Measurements from ENCODE around the gene GAL3ST2.
"Not testable (repeated sequence)": the region's sequence is repeated elsewhere in the genome, so short reads cannot be mapped to it uniquely, and the experiment has no call there.

DNA sequence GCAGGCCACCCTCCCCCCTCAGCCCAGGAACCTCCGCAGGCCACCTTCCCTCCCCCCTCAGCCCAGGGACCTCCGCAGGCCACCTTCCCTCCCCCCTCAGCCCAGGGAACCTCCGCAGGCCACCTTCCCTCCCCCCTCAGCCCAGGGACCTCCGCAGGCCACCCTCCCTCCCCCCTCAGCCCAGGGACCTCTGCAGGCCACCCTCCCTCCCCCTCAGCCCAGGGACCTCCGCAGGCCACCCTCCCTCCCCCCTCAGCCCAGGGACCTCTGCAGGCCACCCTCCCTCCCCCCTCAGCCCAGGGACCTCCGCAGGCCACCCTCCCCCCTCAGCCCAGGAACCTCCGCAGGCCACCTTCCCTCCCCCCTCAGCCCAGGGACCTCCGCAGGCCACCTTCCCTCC lies 29.6 kb downstream of the GAL3ST2 start:
- TF ChIP-seq, protein P1, sequence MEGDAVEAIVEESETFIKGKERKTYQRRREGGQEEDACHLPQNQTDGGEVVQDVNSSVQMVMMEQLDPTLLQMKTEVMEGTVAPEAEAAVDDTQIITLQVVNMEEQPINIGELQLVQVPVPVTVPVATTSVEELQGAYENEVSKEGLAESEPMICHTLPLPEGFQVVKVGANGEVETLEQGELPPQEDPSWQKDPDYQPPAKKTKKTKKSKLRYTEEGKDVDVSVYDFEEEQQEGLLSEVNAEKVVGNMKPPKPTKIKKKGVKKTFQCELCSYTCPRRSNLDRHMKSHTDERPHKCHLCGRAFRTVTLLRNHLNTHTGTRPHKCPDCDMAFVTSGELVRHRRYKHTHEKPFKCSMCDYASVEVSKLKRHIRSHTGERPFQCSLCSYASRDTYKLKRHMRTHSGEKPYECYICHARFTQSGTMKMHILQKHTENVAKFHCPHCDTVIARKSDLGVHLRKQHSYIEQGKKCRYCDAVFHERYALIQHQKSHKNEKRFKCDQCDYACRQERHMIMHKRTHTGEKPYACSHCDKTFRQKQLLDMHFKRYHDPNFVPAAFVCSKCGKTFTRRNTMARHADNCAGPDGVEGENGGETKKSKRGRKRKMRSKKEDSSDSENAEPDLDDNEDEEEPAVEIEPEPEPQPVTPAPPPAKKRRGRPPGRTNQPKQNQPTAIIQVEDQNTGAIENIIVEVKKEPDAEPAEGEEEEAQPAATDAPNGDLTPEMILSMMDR (IDR thresholded peaks at IDR 0.05), result not testable (repeated sequence)
- not testable (repeated sequence) for TF ChIP-seq POLR2A (IDR thresholded peaks at IDR 0.05)

Data from uterus (tissue), 2 donors.